IMR-90 (cell line): Measurements from ENCODE around the gene UBE2D4. TPM values are rescaled to one million over a fixed set of nuclear protein-coding genes. Genes with fewer than 3 reads are reported as not detected.

Experiments
- ATAC-seq: fragments of 200-7000 bp; cut with Tn5 transposase; 2 replicates; pipeline ENCODE4 v1.9.1; 2020; ENCODE audit warnings: low read depth, mild to moderate bottlenecking, moderate library complexity
- BruUV-seq: library from RNA; stranded (reverse); fragments of 400-500 nt; replicated peaks from 2 replicates; lab custom pipeline; 2021; lab: Mats Ljungman, UMichigan
- CTCF ChIA-PET: fragments of 300-600 bp; formaldehyde crosslinking; extraction: SDS; loops from one replicate; lab custom pipeline; 2021; ENCODE audit warnings: antibody characterized with exemption; lab: Yijun Ruan, JAX
- POLR2A ChIA-PET: fragments of 300-600 bp; sonication (Branson Sonifier 250); formaldehyde crosslinking; loops from one replicate; lab custom pipeline; 2022; ENCODE audit warnings: antibody characterized with exemption; ENCODE audit not compliant: unreplicated experiment; lab: Charles Lee
- DNase-seq: peaks from one replicate; pipeline ENCODE4 v3.0.0; 2013
- H2AFZ ChIP-seq: replicated peaks from 2 replicates; pipeline ENCODE3; 2013; ENCODE audit warnings: low read length, mild to moderate bottlenecking; ENCODE audit not compliant: poor library complexity
- H2AK5ac ChIP-seq: 2 replicates; pipeline ENCODE4 v1.6.1; 2013; ENCODE audit warnings: low read depth, low read length, inconsistent platforms
- H2AK9ac ChIP-seq: replicated peaks from 2 replicates; pipeline ENCODE3; 2013; ENCODE audit warnings: mild to moderate bottlenecking, low read depth, low read length, moderate library complexity; ENCODE audit not compliant: poor library complexity
- H2BK120ac ChIP-seq: 2 replicates; pipeline ENCODE4 v1.6.1; 2013; ENCODE audit warnings: low read depth, low read length, inconsistent platforms
- H2BK15ac ChIP-seq: 3 replicates; pipeline ENCODE4 v1.6.1; 2013; ENCODE audit warnings: low read depth, low read length, inconsistent platforms
- H2BK20ac ChIP-seq: 2 replicates; pipeline ENCODE4 v1.6.1; 2013; ENCODE audit warnings: low read depth, mild to moderate bottlenecking, inconsistent platforms, low read length, moderate library complexity
- H2BK5ac ChIP-seq: 2 replicates; pipeline ENCODE4 v1.6.1; 2013; ENCODE audit warnings: mild to moderate bottlenecking, low read depth, low read length, inconsistent platforms; ENCODE audit not compliant: poor library complexity, severe bottlenecking
- H3K14ac ChIP-seq: replicated peaks from 2 replicates; pipeline ENCODE4 v1.6.1; 2013; ENCODE audit warnings: low read depth, low read length, inconsistent platforms
- H3K18ac ChIP-seq: 2 replicates; pipeline ENCODE4 v1.6.1; 2013; ENCODE audit warnings: low read depth, low read length, control low read depth
- H3K23ac ChIP-seq: 2 replicates; pipeline ENCODE4 v1.6.1; 2013; ENCODE audit warnings: low read depth, low read length, inconsistent platforms
- H3K27ac ChIP-seq: 2 replicates; pipeline ENCODE4 v1.5.1; 2013; ENCODE audit warnings: mild to moderate bottlenecking, control low read depth, low read length; ENCODE audit not compliant: insufficient read depth
- H3K27me3 ChIP-seq: 2 replicates; pipeline ENCODE4 v1.6.1; 2013; ENCODE audit warnings: low read length; ENCODE audit not compliant: control insufficient read depth, insufficient read depth
- H3K36me3 ChIP-seq: 2 replicates; pipeline ENCODE4 v1.6.1; 2013; ENCODE audit warnings: low read length, mixed read lengths; ENCODE audit not compliant: control insufficient read depth, insufficient read depth
- H3K4ac ChIP-seq: 2 replicates; pipeline ENCODE4 v1.6.1; 2013; ENCODE audit warnings: low read depth, low read length, inconsistent platforms
- H3K4me1 ChIP-seq: 2 replicates; pipeline ENCODE4 v1.6.1; 2013; ENCODE audit warnings: low read length, mixed read lengths; ENCODE audit not compliant: control insufficient read depth, insufficient read depth
- H3K4me2 ChIP-seq: 2 replicates; pipeline ENCODE4 v1.6.1; 2013; ENCODE audit warnings: low read depth, mild to moderate bottlenecking, control low read depth, low read length, moderate library complexity
- H3K4me3 ChIP-seq: 2 replicates; pipeline ENCODE4 v1.5.1; 2013; ENCODE audit warnings: low read depth, mild to moderate bottlenecking, control low read depth, low read length, moderate library complexity; ENCODE audit not compliant: insufficient read depth
- H3K56ac ChIP-seq: 2 replicates; pipeline ENCODE4 v1.6.1; 2013; ENCODE audit warnings: low read length, inconsistent platforms; ENCODE audit not compliant: insufficient read depth; ENCODE audit errors: extremely low read depth
- H3K79me1 ChIP-seq, 2 experiments: 2 replicates each; pipeline ENCODE4 v1.6.1; 2013; ENCODE audit warnings: low read length in 2 of 2, inconsistent platforms in 1 of 2, low read depth in 1 of 2
- H3K9ac ChIP-seq: 2 replicates; pipeline ENCODE4 v1.6.1; 2013; ENCODE audit warnings: low read depth, low read length, control low read depth
- H3K9me1 ChIP-seq: 2 replicates; pipeline ENCODE4 v1.6.1; 2013; ENCODE audit warnings: low read length, inconsistent platforms; ENCODE audit not compliant: insufficient read depth
- H3K9me3 ChIP-seq: 2 replicates; pipeline ENCODE4 v1.6.1; 2013; ENCODE audit warnings: low read length; ENCODE audit not compliant: control insufficient read depth, insufficient read depth
- H4K20me1 ChIP-seq: 2 replicates; pipeline ENCODE4 v1.6.1; 2013; ENCODE audit warnings: low read length, inconsistent platforms; ENCODE audit not compliant: insufficient read depth
- H4K5ac ChIP-seq: 2 replicates; pipeline ENCODE4 v1.6.1; 2013; ENCODE audit warnings: mild to moderate bottlenecking, low read depth, low read length, control low read depth
- H4K8ac ChIP-seq, 2 experiments: 2 replicates each; pipeline ENCODE4 v1.6.1; 2013; ENCODE audit warnings: low read depth in 2 of 2, low read length in 2 of 2, control low read depth in 1 of 2, inconsistent platforms in 1 of 2
- H4K91ac ChIP-seq: 2 replicates; pipeline ENCODE4 v1.6.1; 2013; ENCODE audit warnings: low read depth, low read length, inconsistent platforms; ENCODE audit not compliant: insufficient read depth
- BHLHE40 ChIP-seq: fragments of 150-350 bp; IDR thresholded peaks from 2 replicates; pipeline ENCODE4 v1.6.1; 2016; ENCODE audit warnings: mild to moderate bottlenecking, low read depth, low read length
- CEBPB ChIP-seq: IDR thresholded peaks from 2 replicates; pipeline ENCODE4 v1.6.1; 2012; ENCODE audit warnings: low read depth, low read length, improper control_type of control experiment
- CHD1 ChIP-seq: IDR thresholded peaks from 2 replicates; pipeline ENCODE4 v1.6.1; 2012; ENCODE audit warnings: low read depth, low read length, improper control_type of control experiment
- FOS ChIP-seq: fragments of 150-350 bp; IDR thresholded peaks from 2 replicates; pipeline ENCODE4 v1.6.1; 2016; ENCODE audit warnings: low read depth, low read length
- MAFK ChIP-seq: IDR thresholded peaks from 2 replicates; pipeline ENCODE4 v1.6.1; 2012; ENCODE audit warnings: low read depth, low read length, improper control_type of control experiment
- MAZ ChIP-seq: IDR thresholded peaks from 2 replicates; pipeline ENCODE4 v1.6.1; 2012; ENCODE audit warnings: low read depth, mild to moderate bottlenecking, low read length, improper control_type of control experiment, moderate library complexity, borderline replicate concordance
- MXI1 ChIP-seq: IDR thresholded peaks from 2 replicates; pipeline ENCODE4 v1.6.1; 2012; ENCODE audit warnings: low read depth, mild to moderate bottlenecking, low read length, moderate library complexity, borderline replicate concordance
- NFE2L2 ChIP-seq: fragments of 150-350 bp; IDR thresholded peaks from 2 replicates; pipeline ENCODE4 v1.6.1; 2016; ENCODE audit warnings: low read depth, mild to moderate bottlenecking, low read length
- POLR2A ChIP-seq: IDR thresholded peaks from 2 replicates; pipeline ENCODE4 v1.6.1; 2012; ENCODE audit warnings: mild to moderate bottlenecking, low read depth, low read length
- RAD21 ChIP-seq: IDR thresholded peaks from 2 replicates; pipeline ENCODE4 v1.6.1; 2012; ENCODE audit warnings: low read length, improper control_type of control experiment
- RCOR1 ChIP-seq: IDR thresholded peaks from 2 replicates; pipeline ENCODE4 v1.6.1; 2012; ENCODE audit warnings: mild to moderate bottlenecking, low read length, improper control_type of control experiment; ENCODE audit not compliant: insufficient replicate concordance
- RFX5 ChIP-seq: IDR thresholded peaks from 2 replicates; pipeline ENCODE4 v1.8.0; 2012; ENCODE audit warnings: low read depth, mild to moderate bottlenecking, low read length, moderate library complexity
- SMC3 ChIP-seq: fragments of 150-350 bp; IDR thresholded peaks from 2 replicates; pipeline ENCODE4 v1.6.1; 2016; ENCODE audit warnings: low read depth, mild to moderate bottlenecking, antibody characterized with exemption, low read length, moderate library complexity
- WGBS, 2 experiments: methylation state at CpG; one replicate each; pipeline versions ENCODE4 v1.1.5 to v1.1.7; 2013; ENCODE audit warnings: missing lambda C conversion rate in 2 of 2; ENCODE audit not compliant: insufficient read length in 1 of 2; ENCODE audit errors: extremely low coverage in 2 of 2; 5-methylcytosine and 5-hydroxymethylcytosine counted together
- dilution Hi-C: fragments of 300-500 bp; cut with HindIII; formaldehyde crosslinking; loops from one replicate; pipeline ENCODE4 v1.14.3; 2018; ENCODE audit warnings: low sequenced_read_pairs; ENCODE audit not compliant: unreplicated experiment
- in situ Hi-C: fragments of 300-500 bp; cut with MboI; formaldehyde crosslinking; loops from 3 replicates; pipeline ENCODE4 v1.14.3; 2019; ENCODE audit warnings: low sequenced_read_pairs, inconsistent platforms, mixed read lengths
- intact Hi-C: fragments of 100-400 bp; cut with micrococcal nuclease; formaldehyde crosslinking; loops from 2 replicates; pipeline ENCODE4 v1.10.0; 2022
- polyA plus RNA-seq, 3 experiments: library from polyadenylated mRNA; depleted of rRNA; stranded (reverse); fragments of >200 nt; gene quantifications; 2 replicates each; pipeline ENCODE4 v1.2.3, GENCODE V29; 2012; ENCODE audit warnings: low replicate concordance in 1 of 3
- total RNA-seq: library from RNA; depleted of rRNA; stranded (reverse); fragments of >200 nt; gene quantifications from 2 replicates; pipeline ENCODE4 v1.2.3, GENCODE V29; 2012
- TF ChIP-seq, protein P1 (sequence below): fragments of 150-350 bp; IDR thresholded peaks from 2 replicates; pipeline ENCODE4 v1.6.1; 2017; ENCODE audit warnings: mild to moderate bottlenecking, antibody characterized with exemption, low read length, low read depth
- TF ChIP-seq, protein P2 (sequence below): conservative IDR thresholded peaks from 2 replicates; pipeline ENCODE4 v1.5.1; 2012; ENCODE audit warnings: mild to moderate bottlenecking, low read depth, low read length, improper control_type of control experiment
- TF ChIP-seq, protein P3 (sequence below): fragments of 150-350 bp; IDR thresholded peaks from 2 replicates; pipeline ENCODE4 v1.6.1; 2016; ENCODE audit warnings: low read depth, mild to moderate bottlenecking, low read length, moderate library complexity, borderline replicate concordance

UBE2D4 gene
- total and polyA plus RNA-seq, 2 of the 4 experiments (the other 2 are of a cell fraction) = 9.7 to 10.5 TPM

DNA sequence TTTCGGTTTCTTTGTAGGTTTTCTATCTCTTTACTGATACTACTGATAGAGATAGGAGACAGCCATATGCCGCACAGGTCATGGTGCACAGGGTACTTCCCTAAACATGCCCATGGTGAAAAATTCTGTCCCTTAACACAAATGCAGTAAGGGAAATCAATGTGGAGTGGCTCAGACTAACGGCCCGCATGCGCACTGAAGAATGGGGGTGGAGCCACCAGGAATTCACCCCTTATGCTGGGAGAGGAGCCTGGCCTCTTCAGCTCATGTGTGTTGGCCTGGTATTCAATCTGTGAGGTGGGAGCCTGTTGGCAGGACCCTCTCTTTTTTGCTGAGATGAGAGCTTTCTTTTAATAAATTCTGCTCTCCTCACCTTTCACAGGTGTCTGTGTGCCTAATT lies 11.4 kb upstream of the UBE2D4 start:
- ChIA-PET CTCF (no interaction called here), POLR2A (no interaction called here)
- H3K4me3 ChIP-seq = no peak overlapping the region
- no peaks in the 10 kb centered on the region for H3K4me1 ChIP-seq
- H2BK15ac ChIP-seq = no peak overlapping the region
- in situ Hi-C loops = no loop called here
- H2BK5ac ChIP-seq = no peak overlapping the region
- dilution Hi-C loops = no loop called here
- no peak for TF ChIP-seq BHLHE40
- TF ChIP-seq, protein P1, sequence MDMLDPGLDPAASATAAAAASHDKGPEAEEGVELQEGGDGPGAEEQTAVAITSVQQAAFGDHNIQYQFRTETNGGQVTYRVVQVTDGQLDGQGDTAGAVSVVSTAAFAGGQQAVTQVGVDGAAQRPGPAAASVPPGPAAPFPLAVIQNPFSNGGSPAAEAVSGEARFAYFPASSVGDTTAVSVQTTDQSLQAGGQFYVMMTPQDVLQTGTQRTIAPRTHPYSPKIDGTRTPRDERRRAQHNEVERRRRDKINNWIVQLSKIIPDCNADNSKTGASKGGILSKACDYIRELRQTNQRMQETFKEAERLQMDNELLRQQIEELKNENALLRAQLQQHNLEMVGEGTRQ = no peak
- TF ChIP-seq MAFK = no peak
- no peak for TF ChIP-seq NFE2L2
- TF ChIP-seq CHD1 = no peak
- TF ChIP-seq CEBPB = no peak
- TF ChIP-seq, protein P2, sequence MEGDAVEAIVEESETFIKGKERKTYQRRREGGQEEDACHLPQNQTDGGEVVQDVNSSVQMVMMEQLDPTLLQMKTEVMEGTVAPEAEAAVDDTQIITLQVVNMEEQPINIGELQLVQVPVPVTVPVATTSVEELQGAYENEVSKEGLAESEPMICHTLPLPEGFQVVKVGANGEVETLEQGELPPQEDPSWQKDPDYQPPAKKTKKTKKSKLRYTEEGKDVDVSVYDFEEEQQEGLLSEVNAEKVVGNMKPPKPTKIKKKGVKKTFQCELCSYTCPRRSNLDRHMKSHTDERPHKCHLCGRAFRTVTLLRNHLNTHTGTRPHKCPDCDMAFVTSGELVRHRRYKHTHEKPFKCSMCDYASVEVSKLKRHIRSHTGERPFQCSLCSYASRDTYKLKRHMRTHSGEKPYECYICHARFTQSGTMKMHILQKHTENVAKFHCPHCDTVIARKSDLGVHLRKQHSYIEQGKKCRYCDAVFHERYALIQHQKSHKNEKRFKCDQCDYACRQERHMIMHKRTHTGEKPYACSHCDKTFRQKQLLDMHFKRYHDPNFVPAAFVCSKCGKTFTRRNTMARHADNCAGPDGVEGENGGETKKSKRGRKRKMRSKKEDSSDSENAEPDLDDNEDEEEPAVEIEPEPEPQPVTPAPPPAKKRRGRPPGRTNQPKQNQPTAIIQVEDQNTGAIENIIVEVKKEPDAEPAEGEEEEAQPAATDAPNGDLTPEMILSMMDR = no peak
- TF ChIP-seq RCOR1 = no peak
- TF ChIP-seq MAZ = no peak
- no peak for TF ChIP-seq MXI1
- no peak for TF ChIP-seq FOS
- TF ChIP-seq, protein P3, sequence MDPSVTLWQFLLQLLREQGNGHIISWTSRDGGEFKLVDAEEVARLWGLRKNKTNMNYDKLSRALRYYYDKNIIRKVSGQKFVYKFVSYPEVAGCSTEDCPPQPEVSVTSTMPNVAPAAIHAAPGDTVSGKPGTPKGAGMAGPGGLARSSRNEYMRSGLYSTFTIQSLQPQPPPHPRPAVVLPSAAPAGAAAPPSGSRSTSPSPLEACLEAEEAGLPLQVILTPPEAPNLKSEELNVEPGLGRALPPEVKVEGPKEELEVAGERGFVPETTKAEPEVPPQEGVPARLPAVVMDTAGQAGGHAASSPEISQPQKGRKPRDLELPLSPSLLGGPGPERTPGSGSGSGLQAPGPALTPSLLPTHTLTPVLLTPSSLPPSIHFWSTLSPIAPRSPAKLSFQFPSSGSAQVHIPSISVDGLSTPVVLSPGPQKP = no peak
- TF ChIP-seq POLR2A = no peak
- TF ChIP-seq RFX5 = no peak
- TF ChIP-seq SMC3 = no peak
- no peak for TF ChIP-seq RAD21
- H2AK5ac ChIP-seq = no peak overlapping the region
- H3K14ac ChIP-seq = no peak overlapping the region
- H4K5ac ChIP-seq = no peak overlapping the region
- no peaks in the 10 kb centered on the region for H3K36me3 ChIP-seq
- no peak for ATAC-seq
- no peak overlapping the region for H2AK9ac ChIP-seq
- no peak overlapping the region for H3K18ac ChIP-seq
- no peak overlapping the region for H3K23ac ChIP-seq
- H3K4me2 ChIP-seq = no peak overlapping the region
- no peak overlapping the region for H3K27ac ChIP-seq
- H3K27me3 ChIP-seq = no peaks in the 10 kb centered on the region; the same call in 1 of the 2 replicates
- no peaks in the 10 kb centered on the region for H3K9me3 ChIP-seq
- no peak for DNase-seq
- no peak overlapping the region for H3K56ac ChIP-seq
- no peak overlapping the region for H3K9ac ChIP-seq
- H3K79me1 ChIP-seq = no peaks in the 10 kb centered on the region
- intact Hi-C loops = no loop called here
- H3K9me1 ChIP-seq = no peaks in the 10 kb centered on the region
- H3K4ac ChIP-seq = no peak overlapping the region
- no peak overlapping the region for H2BK120ac ChIP-seq
- BruUV-seq = no TSS peak
- H4K20me1 ChIP-seq = no peaks in the 10 kb centered on the region
- H4K91ac ChIP-seq = no peak overlapping the region
- WGBS, 2 experiments = no CpG with 5 or more reads among the region's 5 CpGs
- no peak overlapping the region for H2BK20ac ChIP-seq
- H4K8ac ChIP-seq = no peak overlapping the region
- H2AFZ ChIP-seq = no peak overlapping the region
